Activated naive CD4-positive, alpha-beta T cell treated with anti-CD3 and anti-CD28 coated beads, Interleukin-2, amount 50 U/mL, for 72 hours (primary cell): Measurements from ENCODE around the gene CCR5AS.

Experiments used
- ATAC-seq, 2 donors: fragments of 150-1000 bp; cut with Tn5 transposase; 2 replicates each; pipeline ENCODE4 v1.10.0; 2021; ENCODE audit warnings: mild to moderate bottlenecking in 2 of 2, moderate library complexity in 2 of 2
- DNase-seq, 2 donors: peaks; one replicate each; pipeline ENCODE4 v3.0.0; 2021 to 2022; ENCODE audit warnings: low spot score in 2 of 2
- H3K27ac Mint-ChIP-seq, 2 donors: one replicate each; pipeline ENCODE4 v1.8.0; 2022; ENCODE audit warnings: mild to moderate bottlenecking in 2 of 2, mixed read lengths in 2 of 2
- H3K36me3 Mint-ChIP-seq, 2 donors: one replicate each; pipeline ENCODE4 v1.8.0; 2022; ENCODE audit warnings: mixed read lengths in 2 of 2
- H3K9me3 Mint-ChIP-seq, 2 donors: one replicate each; pipeline ENCODE4 v1.8.0; 2022; ENCODE audit warnings: mixed read lengths in 2 of 2

Gene CCR5AS

DNA sequence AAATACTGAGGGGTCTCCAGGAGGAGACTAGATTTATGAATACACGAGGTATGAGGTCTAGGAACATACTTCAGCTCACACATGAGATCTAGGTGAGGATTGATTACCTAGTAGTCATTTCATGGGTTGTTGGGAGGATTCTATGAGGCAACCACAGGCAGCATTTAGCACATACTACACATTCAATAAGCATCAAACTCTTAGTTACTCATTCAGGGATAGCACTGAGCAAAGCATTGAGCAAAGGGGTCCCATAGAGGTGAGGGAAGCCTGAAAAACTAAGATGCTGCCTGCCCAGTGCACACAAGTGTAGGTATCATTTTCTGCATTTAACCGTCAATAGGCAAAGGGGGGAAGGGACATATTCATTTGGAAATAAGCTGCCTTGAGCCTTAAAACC lies 31.6 kb downstream of the CCR5AS start:
- no peaks in the 10 kb centered on the region for H3K36me3 Mint-ChIP-seq
- ATAC-seq (peak; percentile 22 to 82), DNase-seq (no peak)
- no peaks in the 10 kb centered on the region for H3K9me3 Mint-ChIP-seq
- H3K27ac Mint-ChIP-seq, result no peak overlapping the region

DNA sequence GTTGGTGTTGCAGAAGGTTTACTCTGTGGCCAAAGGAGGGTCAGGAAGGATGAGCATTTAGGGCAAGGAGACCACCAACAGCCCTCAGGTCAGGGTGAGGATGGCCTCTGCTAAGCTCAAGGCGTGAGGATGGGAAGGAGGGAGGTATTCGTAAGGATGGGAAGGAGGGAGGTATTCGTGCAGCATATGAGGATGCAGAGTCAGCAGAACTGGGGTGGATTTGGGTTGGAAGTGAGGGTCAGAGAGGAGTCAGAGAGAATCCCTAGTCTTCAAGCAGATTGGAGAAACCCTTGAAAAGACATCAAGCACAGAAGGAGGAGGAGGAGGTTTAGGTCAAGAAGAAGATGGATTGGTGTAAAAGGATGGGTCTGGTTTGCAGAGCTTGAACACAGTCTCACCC lies 32.1 kb downstream of the CCR5AS start:
- DNase-seq (no peak), ATAC-seq (no peak)
- no peak overlapping the region for H3K27ac Mint-ChIP-seq
- H3K36me3 Mint-ChIP-seq, result no peaks in the 10 kb centered on the region
- H3K9me3 Mint-ChIP-seq, result no peaks in the 10 kb centered on the region

DNA sequence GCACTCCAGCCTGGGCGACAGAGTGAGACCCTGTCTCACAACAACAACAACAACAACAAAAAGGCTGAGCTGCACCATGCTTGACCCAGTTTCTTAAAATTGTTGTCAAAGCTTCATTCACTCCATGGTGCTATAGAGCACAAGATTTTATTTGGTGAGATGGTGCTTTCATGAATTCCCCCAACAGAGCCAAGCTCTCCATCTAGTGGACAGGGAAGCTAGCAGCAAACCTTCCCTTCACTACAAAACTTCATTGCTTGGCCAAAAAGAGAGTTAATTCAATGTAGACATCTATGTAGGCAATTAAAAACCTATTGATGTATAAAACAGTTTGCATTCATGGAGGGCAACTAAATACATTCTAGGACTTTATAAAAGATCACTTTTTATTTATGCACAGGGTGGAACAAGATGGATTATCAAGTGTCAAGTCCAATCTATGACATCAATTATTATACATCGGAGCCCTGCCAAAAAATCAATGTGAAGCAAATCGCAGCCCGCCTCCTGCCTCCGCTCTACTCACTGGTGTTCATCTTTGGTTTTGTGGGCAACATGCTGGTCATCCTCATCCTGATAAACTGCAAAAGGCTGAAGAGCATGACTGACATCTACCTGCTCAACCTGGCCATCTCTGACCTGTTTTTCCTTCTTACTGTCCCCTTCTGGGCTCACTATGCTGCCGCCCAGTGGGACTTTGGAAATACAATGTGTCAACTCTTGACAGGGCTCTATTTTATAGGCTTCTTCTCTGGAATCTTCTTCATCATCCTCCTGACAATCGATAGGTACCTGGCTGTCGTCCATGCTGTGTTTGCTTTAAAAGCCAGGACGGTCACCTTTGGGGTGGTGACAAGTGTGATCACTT lies 34.1 kb downstream of the CCR5AS start:
- Mint-ChIP-seq H3K9me3 (no peaks in the 10 kb centered on the region), H3K27ac (no peak overlapping the region), H3K36me3 (no peaks in the 10 kb centered on the region)
- DNase-seq (no peak), ATAC-seq (no peak)

DNA sequence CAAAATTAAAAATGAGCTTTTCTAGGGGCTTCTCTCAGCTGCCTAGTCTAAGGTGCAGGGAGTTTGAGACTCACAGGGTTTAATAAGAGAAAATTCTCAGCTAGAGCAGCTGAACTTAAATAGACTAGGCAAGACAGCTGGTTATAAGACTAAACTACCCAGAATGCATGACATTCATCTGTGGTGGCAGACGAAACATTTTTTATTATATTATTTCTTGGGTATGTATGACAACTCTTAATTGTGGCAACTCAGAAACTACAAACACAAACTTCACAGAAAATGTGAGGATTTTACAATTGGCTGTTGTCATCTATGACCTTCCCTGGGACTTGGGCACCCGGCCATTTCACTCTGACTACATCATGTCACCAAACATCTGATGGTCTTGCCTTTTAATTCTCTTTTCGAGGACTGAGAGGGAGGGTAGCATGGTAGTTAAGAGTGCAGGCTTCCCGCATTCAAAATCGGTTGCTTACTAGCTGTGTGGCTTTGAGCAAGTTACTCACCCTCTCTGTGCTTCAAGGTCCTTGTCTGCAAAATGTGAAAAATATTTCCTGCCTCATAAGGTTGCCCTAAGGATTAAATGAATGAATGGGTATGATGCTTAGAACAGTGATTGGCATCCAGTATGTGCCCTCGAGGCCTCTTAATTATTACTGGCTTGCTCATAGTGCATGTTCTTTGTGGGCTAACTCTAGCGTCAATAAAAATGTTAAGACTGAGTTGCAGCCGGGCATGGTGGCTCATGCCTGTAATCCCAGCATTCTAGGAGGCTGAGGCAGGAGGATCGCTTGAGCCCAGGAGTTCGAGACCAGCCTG lies 35.1 kb downstream of the CCR5AS start:
- ATAC-seq (no peak), DNase-seq (no peak)
- H3K27ac Mint-ChIP-seq, result no peak overlapping the region
- H3K36me3 Mint-ChIP-seq, result no peaks in the 10 kb centered on the region
- no peaks in the 10 kb centered on the region for H3K9me3 Mint-ChIP-seq

DNA sequence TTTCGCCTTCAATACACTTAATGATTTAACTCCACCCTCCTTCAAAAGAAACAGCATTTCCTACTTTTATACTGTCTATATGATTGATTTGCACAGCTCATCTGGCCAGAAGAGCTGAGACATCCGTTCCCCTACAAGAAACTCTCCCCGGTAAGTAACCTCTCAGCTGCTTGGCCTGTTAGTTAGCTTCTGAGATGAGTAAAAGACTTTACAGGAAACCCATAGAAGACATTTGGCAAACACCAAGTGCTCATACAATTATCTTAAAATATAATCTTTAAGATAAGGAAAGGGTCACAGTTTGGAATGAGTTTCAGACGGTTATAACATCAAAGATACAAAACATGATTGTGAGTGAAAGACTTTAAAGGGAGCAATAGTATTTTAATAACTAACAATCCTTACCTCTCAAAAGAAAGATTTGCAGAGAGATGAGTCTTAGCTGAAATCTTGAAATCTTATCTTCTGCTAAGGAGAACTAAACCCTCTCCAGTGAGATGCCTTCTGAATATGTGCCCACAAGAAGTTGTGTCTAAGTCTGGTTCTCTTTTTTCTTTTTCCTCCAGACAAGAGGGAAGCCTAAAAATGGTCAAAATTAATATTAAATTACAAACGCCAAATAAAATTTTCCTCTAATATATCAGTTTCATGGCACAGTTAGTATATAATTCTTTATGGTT lies 35.9 kb downstream of the CCR5AS start, which contains the start of gene CCR5:
Gene CCR5 (plus strand): TSS at position 108 of the 680 bp plus-strand sequence. CDS start 1,957 bp downstream, outside the sequence.
- no peak for DNase-seq
- no peaks in the 10 kb centered on the region for H3K36me3 Mint-ChIP-seq
- H3K9me3 Mint-ChIP-seq, result no peaks in the 10 kb centered on the region
- peak; percentile 33 to 48 for ATAC-seq
- H3K27ac Mint-ChIP-seq, result peak within 1 kb of the TSS; percentile 68 to 92

DNA sequence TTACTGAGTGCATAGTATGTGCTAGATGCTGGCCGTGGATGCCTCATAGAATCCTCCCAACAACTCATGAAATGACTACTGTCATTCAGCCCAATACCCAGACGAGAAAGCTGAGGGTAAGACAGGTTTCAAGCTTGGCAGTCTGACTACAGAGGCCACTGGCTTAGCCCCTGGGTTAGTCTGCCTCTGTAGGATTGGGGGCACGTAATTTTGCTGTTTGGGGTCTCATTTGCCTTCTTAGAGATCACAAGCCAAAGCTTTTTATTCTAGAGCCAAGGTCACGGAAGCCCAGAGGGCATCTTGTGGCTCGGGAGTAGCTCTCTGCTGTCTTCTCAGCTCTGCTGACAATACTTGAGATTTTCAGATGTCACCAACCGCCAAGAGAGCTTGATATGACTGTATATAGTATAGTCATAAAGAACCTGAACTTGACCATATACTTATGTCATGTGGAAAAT lies 37.2 kb downstream of the CCR5AS start:
- peak in 1 of 2 donors; percentile 49 for DNase-seq
- Mint-ChIP-seq H3K27ac (peak overlapping the region; percentile 68 to 92), H3K36me3 (no peaks in the 10 kb centered on the region), H3K9me3 (no peaks in the 10 kb centered on the region)
- peak; percentile 86 to 87 for ATAC-seq

DNA sequence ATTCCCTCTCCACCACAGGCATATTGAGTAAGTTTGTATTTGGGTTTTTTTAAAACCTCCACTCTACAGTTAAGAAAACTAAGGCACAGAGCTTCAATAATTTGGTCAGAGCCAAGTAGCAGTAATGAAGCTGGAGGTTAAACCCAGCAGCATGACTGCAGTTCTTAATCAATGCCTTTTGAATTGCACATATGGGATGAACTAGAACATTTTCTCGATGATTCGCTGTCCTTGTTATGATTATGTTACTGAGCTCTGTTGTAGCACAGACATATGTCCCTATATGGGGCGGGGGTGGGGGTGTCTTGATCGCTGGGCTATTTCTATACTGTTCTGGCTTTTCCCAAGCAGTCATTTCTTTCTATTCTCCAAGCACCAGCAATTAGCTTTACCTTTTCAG lies 37.7 kb downstream of the CCR5AS start:
- ATAC-seq (peak in 1 of 2 donors; percentile 22), DNase-seq (no peak)
- Mint-ChIP-seq H3K36me3 (no peaks in the 10 kb centered on the region), H3K27ac (peak overlapping the region; percentile 68 to 92), H3K9me3 (no peaks in the 10 kb centered on the region)

DNA sequence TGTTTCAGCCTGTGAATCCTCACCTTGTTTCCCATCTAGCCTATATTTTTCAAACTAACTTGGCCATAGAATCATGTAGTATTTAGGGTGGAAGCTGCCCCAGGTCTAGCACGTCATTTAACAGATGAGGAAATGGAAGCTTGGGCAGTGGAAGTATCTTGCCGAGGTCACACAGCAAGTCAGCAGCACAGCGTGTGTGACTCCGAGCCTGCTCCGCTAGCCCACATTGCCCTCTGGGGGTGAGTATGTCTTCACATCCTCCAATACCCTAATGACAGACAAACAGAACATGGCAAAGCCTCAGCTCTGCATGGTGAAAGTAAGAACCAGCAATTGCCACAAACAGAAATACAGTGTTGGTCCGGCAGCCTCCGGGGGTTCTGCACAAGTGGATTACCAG lies 38.3 kb downstream of the CCR5AS start:
- ATAC-seq (no peak), DNase-seq (no peak)
- H3K36me3 Mint-ChIP-seq, result no peaks in the 10 kb centered on the region
- no peak overlapping the region for H3K27ac Mint-ChIP-seq
- no peaks in the 10 kb centered on the region for H3K9me3 Mint-ChIP-seq

DNA sequence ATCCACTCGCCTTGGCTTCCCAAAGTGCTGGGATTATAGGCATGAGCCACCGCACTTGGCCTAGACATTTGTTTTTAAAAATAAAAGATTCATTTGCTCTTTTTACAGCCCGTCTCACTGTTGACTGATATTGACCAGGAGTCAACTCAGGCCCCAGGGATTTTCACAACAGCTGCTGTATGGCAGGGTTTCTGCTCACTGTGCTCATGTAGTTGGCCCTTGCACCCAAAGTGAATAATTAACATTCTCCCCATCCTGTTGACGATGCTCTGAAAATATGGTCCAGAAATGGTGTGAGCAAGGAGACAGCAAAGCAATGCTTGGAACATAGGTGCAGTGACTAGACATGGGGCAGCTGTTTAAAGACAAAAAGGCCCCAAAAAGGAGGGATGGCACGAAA lies 39.1 kb downstream of the CCR5AS start:
- H3K9me3 Mint-ChIP-seq, result no peaks in the 10 kb centered on the region

DNA sequence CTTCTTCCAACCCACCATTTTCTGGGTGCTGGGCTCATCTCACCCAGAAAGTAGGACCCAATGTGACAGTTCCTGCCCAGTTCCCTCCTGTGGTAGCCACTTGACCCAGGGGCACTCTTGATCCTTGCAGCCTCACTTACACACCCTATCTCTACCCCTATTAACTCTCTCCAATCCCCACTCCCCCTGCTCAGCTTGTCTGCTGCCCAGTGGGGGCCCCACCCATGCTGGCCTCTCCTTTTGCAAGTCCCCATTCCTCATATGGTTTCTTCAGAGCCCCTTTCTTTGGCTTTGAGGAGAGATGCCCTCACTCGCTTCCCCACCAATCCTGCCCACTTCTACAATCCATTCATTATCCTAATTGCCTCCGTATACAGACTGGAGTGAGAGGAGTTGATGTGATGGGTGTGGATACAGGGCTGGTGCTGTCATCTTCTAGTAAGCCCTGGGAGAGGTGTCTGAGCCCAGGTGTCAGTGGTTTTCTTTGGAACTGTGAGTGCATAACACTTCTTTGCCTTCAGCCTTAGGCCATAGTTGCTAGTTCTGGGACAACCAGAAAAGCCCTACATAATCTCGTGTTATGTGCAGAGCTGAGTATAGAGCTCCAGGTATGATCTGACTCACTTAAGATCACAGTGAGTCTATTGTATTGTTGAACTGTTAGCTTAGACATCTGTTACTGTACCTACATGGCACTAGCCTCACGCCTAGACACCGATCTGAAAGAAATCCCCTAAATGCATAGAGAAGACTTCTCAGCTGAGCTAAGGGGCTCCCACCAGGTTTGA lies 40.9 kb downstream of the CCR5AS start:
- Mint-ChIP-seq H3K36me3 (no peaks in the 10 kb centered on the region), H3K9me3 (no peaks in the 10 kb centered on the region), H3K27ac (no peak overlapping the region)
- DNase-seq (no peak), ATAC-seq (no peak)

More for the DNA sequence above, 39.1 kb downstream of the CCR5AS start:
- no peak overlapping the region for H3K27ac Mint-ChIP-seq
- ATAC-seq (no peak), DNase-seq (no peak)
- no peaks in the 10 kb centered on the region for H3K36me3 Mint-ChIP-seq

DNA sequence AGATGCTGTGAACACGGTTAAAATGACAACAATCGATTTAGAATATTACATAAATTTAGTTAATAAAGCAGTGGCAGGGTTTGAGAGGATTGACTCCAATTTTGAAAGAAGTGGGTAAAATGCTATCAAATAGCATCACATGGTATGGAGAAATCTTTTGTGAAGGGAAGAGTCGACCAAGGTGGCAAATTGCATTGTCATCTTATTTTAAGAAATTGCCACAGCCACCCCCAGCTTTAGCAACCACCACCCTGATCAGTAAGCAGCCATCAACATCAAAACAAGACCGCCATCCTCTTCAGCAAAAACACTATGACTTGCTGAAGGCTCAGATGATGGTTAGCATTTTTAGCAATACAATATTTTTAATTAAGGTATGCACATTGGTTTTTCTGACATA lies 41.8 kb downstream of the CCR5AS start:
- Mint-ChIP-seq H3K27ac (no peak overlapping the region), H3K36me3 (no peaks in the 10 kb centered on the region), H3K9me3 (no peaks in the 10 kb centered on the region)
- ATAC-seq, result no peak
- no peak for DNase-seq

DNA sequence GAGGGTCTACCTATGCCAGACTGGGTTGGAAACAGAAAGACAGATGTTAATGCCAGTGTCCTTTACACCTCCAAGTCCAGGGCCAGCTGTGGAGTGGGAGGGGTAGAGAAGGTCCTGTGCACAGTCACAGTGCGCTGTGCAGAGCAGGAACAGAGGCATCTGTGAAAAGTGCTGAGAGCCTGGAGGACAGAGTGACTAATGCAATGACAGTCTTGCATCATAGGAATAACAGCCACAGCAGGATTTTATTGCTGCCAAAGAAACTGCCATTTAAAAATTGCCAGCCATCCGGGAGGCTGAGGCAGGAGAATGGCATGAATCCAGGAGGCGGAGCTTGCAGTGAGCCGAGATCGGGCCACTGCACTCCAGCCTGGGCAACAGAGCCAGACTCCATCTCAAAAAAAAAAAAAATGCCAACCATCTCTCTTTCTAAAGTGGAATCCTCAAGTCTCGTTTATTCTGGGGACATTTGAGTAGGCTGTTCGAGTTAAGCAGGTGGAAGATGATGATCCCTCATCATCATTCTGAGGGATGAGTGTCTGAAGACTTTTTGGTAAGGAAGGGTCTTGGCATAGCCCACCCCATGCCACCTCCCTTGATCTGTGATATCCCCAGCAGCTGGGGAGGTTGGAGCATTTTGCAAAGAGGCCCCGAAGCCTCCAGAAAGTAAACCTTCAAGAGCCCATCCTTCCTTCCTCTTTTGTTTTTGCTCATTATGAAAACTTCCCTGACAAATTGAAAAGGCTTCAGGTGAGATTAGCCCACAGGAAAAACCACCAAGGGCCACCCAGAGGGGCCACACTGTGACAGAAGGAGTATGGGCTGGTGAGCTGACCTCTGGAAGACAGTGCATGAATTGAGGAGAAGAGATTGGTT lies 45.2 kb downstream of the CCR5AS start:
- no peak for DNase-seq
- no peak for ATAC-seq
- Mint-ChIP-seq H3K27ac (no peak overlapping the region), H3K9me3 (no peaks in the 10 kb centered on the region), H3K36me3 (no peaks in the 10 kb centered on the region)

DNA sequence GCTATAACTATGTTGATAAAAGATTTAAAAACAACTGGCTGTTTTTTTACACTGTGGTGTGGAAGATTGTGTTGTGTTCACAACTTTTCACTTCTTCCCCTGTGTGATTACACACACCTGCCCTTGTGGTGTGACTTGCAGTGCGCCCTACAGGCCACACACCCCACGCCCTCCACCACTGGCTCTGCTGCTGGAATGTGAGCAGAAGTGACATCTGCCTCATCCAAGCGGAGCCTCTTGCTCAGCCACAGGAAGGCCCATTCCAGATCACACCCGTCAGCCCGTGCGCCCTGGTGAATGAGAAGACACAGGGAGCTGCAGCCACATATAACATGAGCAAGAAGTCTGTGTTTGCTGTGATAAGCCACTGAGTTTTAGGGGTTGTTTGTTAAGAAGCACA lies 46.0 kb downstream of the CCR5AS start:
- no peak overlapping the region for H3K27ac Mint-ChIP-seq
- H3K36me3 Mint-ChIP-seq, result no peaks in the 10 kb centered on the region
- DNase-seq (no peak), ATAC-seq (no peak)
- no peaks in the 10 kb centered on the region for H3K9me3 Mint-ChIP-seq

DNA sequence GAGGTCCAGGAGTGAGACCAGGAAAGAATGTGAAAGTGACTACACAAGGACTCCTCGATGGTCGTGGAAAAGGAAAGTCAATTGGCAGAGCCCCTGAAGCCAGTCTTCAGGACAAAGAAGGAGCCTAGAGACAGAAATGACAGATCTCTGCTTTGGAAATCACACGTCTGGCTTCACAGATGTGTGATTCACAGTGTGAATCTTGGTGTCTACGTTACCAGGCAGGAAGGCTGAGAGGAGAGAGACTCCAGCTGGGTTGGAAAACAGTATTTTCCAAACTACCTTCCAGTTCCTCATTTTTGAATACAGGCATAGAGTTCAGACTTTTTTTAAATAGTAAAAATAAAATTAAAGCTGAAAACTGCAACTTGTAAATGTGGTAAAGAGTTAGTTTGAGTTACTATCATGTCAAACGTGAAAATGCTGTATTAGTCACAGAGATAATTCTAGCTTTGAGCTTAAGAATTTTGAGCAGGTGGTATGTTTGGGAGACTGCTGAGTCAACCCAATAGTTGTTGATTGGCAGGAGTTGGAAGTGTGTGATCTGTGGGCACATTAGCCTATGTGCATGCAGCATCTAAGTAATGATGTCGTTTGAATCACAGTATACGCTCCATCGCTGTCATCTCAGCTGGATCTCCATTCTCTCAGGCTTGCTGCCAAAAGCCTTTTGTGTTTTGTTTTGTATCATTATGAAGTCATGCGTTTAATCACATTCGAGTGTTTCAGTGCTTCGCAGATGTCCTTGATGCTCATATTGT lies 47.0 kb downstream of the CCR5AS start:
- Mint-ChIP-seq H3K36me3 (no peaks in the 10 kb centered on the region), H3K27ac (no peak overlapping the region), H3K9me3 (no peaks in the 10 kb centered on the region)
- DNase-seq (no peak), ATAC-seq (peak; percentile 74 to 97)

DNA sequence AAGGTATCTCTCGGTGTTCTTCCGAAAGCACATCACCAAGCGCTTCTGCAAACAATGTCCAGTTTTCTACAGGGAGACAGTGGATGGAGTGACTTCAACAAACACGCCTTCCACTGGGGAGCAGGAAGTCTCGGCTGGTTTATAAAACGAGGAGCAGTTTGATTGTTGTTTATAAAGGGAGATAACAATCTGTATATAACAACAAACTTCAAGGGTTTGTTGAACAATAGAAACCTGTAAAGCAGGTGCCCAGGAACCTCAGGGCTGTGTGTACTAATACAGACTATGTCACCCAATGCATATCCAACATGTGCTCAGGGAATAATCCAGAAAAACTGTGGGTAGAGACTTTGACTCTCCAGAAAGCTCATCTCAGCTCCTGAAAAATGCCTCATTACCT lies 48.4 kb downstream of the CCR5AS start:
- Mint-ChIP-seq H3K27ac (no peak overlapping the region), H3K9me3 (no peaks in the 10 kb centered on the region), H3K36me3 (no peaks in the 10 kb centered on the region)
- DNase-seq (no peak), ATAC-seq (no peak)
